K562 (cell line): ENCODE data around the gene ALG9. TPM values are rescaled to one million over a fixed set of nuclear protein-coding genes. Genes with fewer than 3 reads are reported as not detected.

Experiments
- MAFG ChIP-seq: fragments of 450-650 bp; conservative IDR thresholded peaks from 2 replicates; pipeline ENCODE4 v1.6.1; 2016; ENCODE audit warnings: missing genetic modification characterization, missing compliant biosample characterization
- PRDM10 ChIP-seq: fragments of 450-650 bp; IDR thresholded peaks from 2 replicates; pipeline ENCODE4 v1.6.1; 2018; ENCODE audit not compliant: partially characterized antibody
- SAFB2 ChIP-seq: fragments of 200-400 bp; formaldehyde crosslinking; IDR thresholded peaks from 2 replicates; pipeline ENCODE4 v1.6.1; 2018; ENCODE audit warnings: borderline replicate concordance, low read length, low read depth, moderate library complexity; ENCODE audit not compliant: severe bottlenecking
- SMC3 ChIP-seq: conservative IDR thresholded peaks from 2 replicates; pipeline ENCODE4 v1.6.1; 2011; ENCODE audit warnings: low read depth, low read length, improper control_type of control experiment; ENCODE audit not compliant: insufficient read depth
- TBL1XR1 ChIP-seq, 2 experiments: IDR thresholded peaks; 2 replicates each; pipeline ENCODE4 v1.6.1; 2012; ENCODE audit warnings: improper control_type of control experiment in 2 of 2, low read length in 2 of 2, mild to moderate bottlenecking in 1 of 2
- ZNF592 ChIP-seq: fragments of 450-650 bp; IDR thresholded peaks from 2 replicates; pipeline ENCODE4 v1.6.1; 2017; ENCODE audit warnings: antibody characterized with exemption, mild to moderate bottlenecking
- polyA plus RNA-seq, 8 experiments: library from polyadenylated mRNA; depleted of rRNA in 4 of 8; stranded (reverse) in 5 of 8; unstranded in 3 of 8; fragments of >200 nt; fragmentation: Nextera tagmentation in 2 of 8; fragmentation: Illumina TruSeq in 1 of 8; extraction: Ambion mirVana in 2 of 8; extraction: Trizol in 1 of 8; gene quantifications; 2 replicates each; pipeline versions ENCODE4 v1.2.1 to v1.2.3, GENCODE V29; 2011 to 2014; ENCODE audit warnings: inconsistent platforms in 1 of 8, missing spikeins in 1 of 8
- total RNA-seq, 7 experiments: library from RNA; depleted of rRNA in 6 of 7; stranded (reverse); fragments of >200 nt in 6 of 7; fragmentation: Illumina TruSeq in 2 of 7; extraction: Trizol in 2 of 7; gene quantifications; 2 replicates each; pipeline versions ENCODE4 v1.2.1 to v1.2.3, GENCODE V29; 2011 to 2021; ENCODE audit warnings: low replicate concordance in 1 of 7
- TF ChIP-seq, protein P1 (sequence below): conservative IDR thresholded peaks from 2 replicates; pipeline ENCODE4 v1.6.1; 2011; ENCODE audit warnings: low read depth, mild to moderate bottlenecking, low read length; ENCODE audit not compliant: control insufficient read depth
- TF ChIP-seq, protein P2 (sequence below), 2 experiments: IDR thresholded peaks; 2 replicates each; pipeline ENCODE4 v1.6.1; 2011; ENCODE audit warnings: borderline replicate concordance in 1 of 2, control low read depth in 1 of 2, low read depth in 1 of 2, low read length in 1 of 2, mild to moderate bottlenecking in 1 of 2, mixed read lengths in 1 of 2, moderate library complexity in 1 of 2; ENCODE audit not compliant: insufficient read depth in 1 of 2, insufficient read length in 1 of 2, poor library complexity in 1 of 2, severe bottlenecking in 1 of 2; ENCODE audit errors: extremely low read depth in 1 of 2

Gene ALG9
- total and polyA plus RNA-seq, 9 of the 15 experiments (the other 6 are each of a cell fraction or from before 2014, with no cell fraction given) = 11.5 to 40.5 (median 24.9) TPM

- TF ChIP-seq ZNF592 = 0 out of 2 replicates have a peak, but pooled peaks have one; percentile 22
- TF ChIP-seq TBL1XR1 (IDR thresholded peaks at IDR 0.05; ENCODE audit: low read length in 2 of 2) = 0 out of 4 replicates have a peak, but pooled peaks of 1 of the 2 experiments have one; percentile 37
- TF ChIP-seq, protein P1, sequence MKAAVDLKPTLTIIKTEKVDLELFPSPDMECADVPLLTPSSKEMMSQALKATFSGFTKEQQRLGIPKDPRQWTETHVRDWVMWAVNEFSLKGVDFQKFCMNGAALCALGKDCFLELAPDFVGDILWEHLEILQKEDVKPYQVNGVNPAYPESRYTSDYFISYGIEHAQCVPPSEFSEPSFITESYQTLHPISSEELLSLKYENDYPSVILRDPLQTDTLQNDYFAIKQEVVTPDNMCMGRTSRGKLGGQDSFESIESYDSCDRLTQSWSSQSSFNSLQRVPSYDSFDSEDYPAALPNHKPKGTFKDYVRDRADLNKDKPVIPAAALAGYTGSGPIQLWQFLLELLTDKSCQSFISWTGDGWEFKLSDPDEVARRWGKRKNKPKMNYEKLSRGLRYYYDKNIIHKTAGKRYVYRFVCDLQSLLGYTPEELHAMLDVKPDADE = peak; percentile 44; the same call in 1 of the 2 replicates
- no peak for TF ChIP-seq SAFB2
- 0 out of 2 replicates have a peak, but pooled peaks have one; percentile 4 for TF ChIP-seq SMC3
- TF ChIP-seq MAFG = no peak
- peak; percentile 6 for TF ChIP-seq PRDM10
- TF ChIP-seq, protein P2, sequence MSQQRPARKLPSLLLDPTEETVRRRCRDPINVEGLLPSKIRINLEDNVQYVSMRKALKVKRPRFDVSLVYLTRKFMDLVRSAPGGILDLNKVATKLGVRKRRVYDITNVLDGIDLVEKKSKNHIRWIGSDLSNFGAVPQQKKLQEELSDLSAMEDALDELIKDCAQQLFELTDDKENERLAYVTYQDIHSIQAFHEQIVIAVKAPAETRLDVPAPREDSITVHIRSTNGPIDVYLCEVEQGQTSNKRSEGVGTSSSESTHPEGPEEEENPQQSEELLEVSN (IDR thresholded peaks at IDR 0.05; ENCODE audit: borderline replicate concordance in 1 of 2, extremely low read depth in 1 of 2, insufficient read depth in 1 of 2, insufficient read length in 1 of 2, low read depth in 1 of 2, low read length in 1 of 2, poor library complexity in 1 of 2, severe bottlenecking in 1 of 2) = peak; percentile 5 to 63
Observed at GRCh38 chr11:111765984-111766833, 105.2 kb downstream of the ALG9 start, which contains the start of gene PPP2R1B (continued).
